GM10248 (cell line): Measurements from ENCODE around the gene TPCN2.

Source experiments
- CTCF ChIA-PET: fragments of 300-600 bp; sonication (Branson Sonifier 250); formaldehyde crosslinking; extraction: SDS; loops from one replicate; lab custom pipeline; 2021; ENCODE audit warnings: antibody characterized with exemption; lab: Yijun Ruan, JAX
- POLR2A ChIA-PET: fragments of 350-650 bp; sonication (Branson Sonifier 250); formaldehyde crosslinking; extraction: SDS; loops from one replicate; lab custom pipeline; 2020; ENCODE audit warnings: antibody characterized with exemption; lab: Yijun Ruan, JAX
- DNase-seq: peaks from one replicate; pipeline ENCODE4 v3.0.0; 2012; ENCODE audit errors: extremely low spot score
- TF ChIP-seq, protein P1 (sequence below): IDR thresholded peaks from 2 replicates; pipeline ENCODE4 v1.5.1; 2012; ENCODE audit warnings: mild to moderate bottlenecking, low read depth; ENCODE audit errors: extremely low read depth, missing control alignments, control extremely low read depth

The TPCN2 gene

DNA sequence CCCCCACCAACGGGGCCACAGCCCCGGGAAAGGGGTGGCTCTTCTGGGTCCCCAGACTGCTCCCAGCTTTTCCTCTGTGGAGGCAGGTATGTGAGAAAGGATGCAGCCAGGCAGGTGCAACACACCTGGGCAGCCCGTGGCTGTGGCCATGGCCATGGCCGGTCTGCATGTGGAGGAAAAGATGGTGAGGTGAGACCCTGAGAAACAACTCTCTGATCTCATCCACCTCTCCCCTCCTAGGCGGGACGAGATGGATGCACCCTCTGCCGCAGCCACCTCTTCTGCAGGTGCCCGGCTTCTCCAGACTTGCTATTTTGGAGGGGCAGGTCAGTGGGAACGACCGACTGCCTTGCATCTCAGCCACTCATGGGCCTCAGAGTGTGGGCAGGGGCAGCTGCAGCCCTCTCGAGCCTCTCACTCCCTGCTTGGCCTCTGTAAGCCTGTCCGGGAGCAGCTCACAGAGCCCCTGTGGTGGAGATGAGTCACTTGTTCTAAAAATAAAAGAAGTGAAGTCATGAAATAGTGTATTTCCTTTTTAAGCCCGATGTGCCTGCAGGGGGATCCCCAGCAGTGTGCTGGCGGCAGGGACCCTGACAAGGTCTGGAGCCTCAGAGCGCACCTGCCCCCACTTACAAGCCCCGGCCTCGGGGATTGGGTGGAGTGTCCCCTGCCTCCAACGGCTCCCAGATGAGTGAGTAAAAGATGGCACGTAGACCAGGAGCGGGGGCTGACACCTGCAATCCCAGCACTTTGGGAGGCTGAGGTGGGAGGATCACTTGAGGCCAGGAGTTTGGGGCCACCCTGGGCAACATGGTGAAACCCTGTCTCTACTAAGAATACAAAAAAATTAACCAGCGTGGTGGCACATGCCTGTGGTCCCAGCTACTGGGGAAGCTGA lies 117.7 kb downstream of the TPCN2 start:
- POLR2A ChIA-PET, result interaction anchor here (1.3 kb wide), 1 partner anchor 11 kb away, joined by 7 read pairs; the partner anchor contains the start of gene SMIM38
- TF ChIP-seq, protein P1, sequence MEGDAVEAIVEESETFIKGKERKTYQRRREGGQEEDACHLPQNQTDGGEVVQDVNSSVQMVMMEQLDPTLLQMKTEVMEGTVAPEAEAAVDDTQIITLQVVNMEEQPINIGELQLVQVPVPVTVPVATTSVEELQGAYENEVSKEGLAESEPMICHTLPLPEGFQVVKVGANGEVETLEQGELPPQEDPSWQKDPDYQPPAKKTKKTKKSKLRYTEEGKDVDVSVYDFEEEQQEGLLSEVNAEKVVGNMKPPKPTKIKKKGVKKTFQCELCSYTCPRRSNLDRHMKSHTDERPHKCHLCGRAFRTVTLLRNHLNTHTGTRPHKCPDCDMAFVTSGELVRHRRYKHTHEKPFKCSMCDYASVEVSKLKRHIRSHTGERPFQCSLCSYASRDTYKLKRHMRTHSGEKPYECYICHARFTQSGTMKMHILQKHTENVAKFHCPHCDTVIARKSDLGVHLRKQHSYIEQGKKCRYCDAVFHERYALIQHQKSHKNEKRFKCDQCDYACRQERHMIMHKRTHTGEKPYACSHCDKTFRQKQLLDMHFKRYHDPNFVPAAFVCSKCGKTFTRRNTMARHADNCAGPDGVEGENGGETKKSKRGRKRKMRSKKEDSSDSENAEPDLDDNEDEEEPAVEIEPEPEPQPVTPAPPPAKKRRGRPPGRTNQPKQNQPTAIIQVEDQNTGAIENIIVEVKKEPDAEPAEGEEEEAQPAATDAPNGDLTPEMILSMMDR, result no peak
- DNase-seq, result peak; percentile 91
- CTCF ChIA-PET, result interaction anchor here (0.9 to 2.6 kb wide), 5 partner anchors 11 to 475 kb away, joined by 3 to 15 read pairs (median 4); partner anchors contain the start of gene SMIM38

DNA sequence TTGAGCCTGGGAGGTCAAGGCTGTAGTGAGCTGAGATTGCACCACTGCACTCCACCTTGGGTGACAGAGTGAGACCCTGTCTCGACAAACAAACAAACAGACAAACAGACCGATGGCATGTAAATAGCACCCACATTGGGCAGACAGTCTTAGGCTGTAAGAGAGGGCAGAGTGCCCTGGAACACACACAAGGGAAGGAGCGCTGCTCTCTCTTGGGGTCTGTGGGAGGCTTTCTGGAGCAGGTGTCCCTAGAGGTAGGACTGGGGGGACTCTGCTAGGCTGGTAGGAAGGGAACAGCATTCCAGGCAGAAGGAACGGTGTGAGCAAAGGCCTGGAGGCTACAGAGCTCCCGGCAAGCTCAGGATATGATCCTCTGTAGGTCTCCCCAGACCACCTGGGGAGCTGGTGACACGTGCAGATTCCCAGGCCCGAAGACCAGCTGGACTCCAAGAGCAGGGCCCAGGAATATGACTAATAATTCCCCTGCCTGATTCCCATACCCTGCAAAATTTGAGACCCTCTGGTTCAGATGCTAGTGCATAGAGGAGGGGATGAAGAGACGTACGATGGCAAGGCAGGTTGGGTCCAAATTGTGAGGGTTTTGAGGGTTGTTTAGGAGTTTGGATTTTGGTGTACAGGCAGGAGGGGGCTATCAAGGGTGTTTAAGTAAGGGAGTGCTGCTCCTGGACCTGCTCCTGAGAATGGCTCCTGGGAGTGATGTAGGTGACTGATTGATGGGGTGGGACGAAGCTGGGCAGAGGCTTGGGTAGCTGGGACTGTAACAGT lies 118.6 kb downstream of the TPCN2 start:
- no peak for DNase-seq
- ChIA-PET POLR2A (interaction anchor here (1.3 kb wide), 1 partner anchor 12 kb away, joined by 7 read pairs; the partner anchor contains the start of gene SMIM38), CTCF (interaction anchor here (0.9 to 2.6 kb wide), 4 partner anchors 11 to 474 kb away, joined by 3 to 15 read pairs (median 5); partner anchors contain the start of gene SMIM38)
- TF ChIP-seq, protein P1, result no peak

DNA sequence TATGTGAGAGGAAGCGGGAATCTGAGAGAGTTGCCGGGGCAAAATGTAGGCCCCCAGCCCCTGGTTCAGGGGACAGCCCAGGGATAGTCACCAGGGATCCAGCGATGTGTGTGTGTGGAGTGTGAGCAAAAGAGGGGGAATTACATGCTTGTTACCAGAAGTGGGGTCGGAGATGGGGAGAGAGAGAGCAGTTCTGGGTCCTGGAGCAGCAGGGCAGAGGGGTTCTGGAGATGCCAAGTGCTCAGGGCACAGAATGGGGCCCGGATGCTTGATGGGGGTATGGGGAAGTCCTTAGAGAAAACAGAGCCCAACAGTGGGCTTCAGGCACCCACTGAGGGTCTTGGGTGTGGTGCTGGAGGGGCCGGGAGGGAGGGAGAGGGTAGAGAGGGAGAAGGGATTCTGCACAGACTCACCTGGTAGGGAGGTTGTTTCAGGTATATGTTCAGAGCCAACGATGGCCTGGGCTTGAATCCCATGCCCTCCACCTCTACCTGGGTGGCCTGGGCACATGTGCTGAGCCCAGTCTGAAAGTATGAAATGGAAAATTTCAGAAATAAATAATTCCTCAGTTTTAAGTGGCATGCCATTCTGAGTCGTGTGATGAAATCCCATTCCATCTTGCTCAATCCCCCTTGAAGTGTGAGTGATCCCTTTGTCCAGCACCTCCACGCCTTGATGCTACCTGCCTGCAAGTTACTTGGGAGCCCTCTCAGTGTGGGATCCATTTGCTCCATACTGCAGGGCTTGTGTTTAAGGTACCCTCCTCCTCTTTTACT lies 119.4 kb downstream of the TPCN2 start:
- CTCF ChIA-PET, result interaction anchor here (0.9 to 2.6 kb wide), 3 partner anchors 10 to 37 kb away, joined by 4 to 15 read pairs (median 6); partner anchors contain the start of gene SMIM38
- TF ChIP-seq, protein P1, result no peak
- no peak for DNase-seq
- POLR2A ChIA-PET, result no interaction called here

DNA sequence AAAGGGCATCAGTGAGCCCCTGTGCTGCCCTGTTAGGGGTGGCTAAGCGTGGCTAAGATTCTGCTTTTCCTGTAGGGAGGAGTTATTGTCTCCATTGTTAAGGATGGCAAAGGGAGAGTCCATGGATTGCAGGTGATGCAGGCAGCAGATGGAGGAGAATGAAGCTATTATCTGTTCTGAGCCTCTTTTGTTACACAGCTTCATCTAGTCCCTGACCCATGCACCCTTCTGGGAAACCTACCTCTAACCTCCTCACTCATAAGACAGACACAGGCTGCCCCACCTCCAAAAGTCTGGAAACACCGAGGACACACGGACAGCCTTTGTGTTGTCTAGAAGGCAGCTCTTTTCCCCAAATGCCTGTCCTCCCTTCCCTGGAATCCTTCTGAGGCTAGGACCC lies 120.7 kb downstream of the TPCN2 start:
- ChIA-PET POLR2A (no interaction called here), CTCF (interaction anchor here (0.7 to 2.5 kb wide), 4 partner anchors 10 to 123 kb away, joined by 3 to 7 read pairs (median 3); partner anchors contain the start of gene SMIM38)
- TF ChIP-seq, protein P1, result no peak
- DNase-seq, result no peak

DNA sequence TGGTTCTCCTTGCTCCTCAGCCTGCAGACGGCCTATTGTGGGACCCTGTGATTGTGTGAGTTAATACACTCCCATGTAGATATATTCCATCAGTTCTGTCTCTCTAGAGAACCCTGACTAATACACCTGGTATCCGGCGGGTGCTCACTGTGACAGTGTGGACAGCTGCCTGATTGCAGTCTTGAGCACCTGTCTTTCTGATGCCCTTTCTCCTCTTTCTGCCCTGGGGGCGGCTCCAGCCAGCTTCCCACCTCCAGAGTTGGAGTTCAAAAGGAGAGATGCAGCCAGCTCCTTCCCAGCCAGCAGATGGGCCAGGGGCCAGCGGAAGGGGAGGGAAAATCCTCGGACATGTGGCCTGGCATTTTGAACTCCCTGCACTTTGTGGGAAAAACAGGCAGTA lies 122.0 kb downstream of the TPCN2 start:
- ChIA-PET POLR2A (no interaction called here), CTCF (interaction anchor here (1.0 to 2.5 kb wide), 2 partner anchors 13 to 14 kb away, joined by 3 to 7 read pairs; partner anchors contain the start of gene SMIM38)
- no peak for DNase-seq
- TF ChIP-seq, protein P1, result no peak
